ENCODE measurements around the gene IL17RC. TPM values are rescaled to one million over a fixed set of nuclear protein-coding genes. Genes with fewer than 3 reads are reported as not detected.

The IL17RC gene
- total RNA-seq, 1 donor from 2014 or later, result 17.1 TPM

- Mint-ChIP-seq H3K36me3 (ENCODE audit: insufficient read depth) (no peaks in the 10 kb centered on the region), H3K27ac (no peak overlapping the region), H3K9me3 (ENCODE audit: low read depth) (no peaks in the 10 kb centered on the region), H3K4me3 (ENCODE audit: low read depth) (no peak overlapping the region), H3K4me1 (ENCODE audit: low read depth) (peaks cover 2% of the 10 kb centered on the region), H3K27me3 (no peaks in the 10 kb centered on the region)
- DNase-seq (ENCODE audit: low spot score, unreplicated experiment), result no peak
- no peak for TF ChIP-seq CTCF (IDR thresholded peaks at IDR 0.05; ENCODE audit: unreplicated experiment)
These were observed 7.5 kb upstream of the IL17RC start for GRCh38 chr3:9909221-9910013.

- H3K4me1 Mint-ChIP-seq (ENCODE audit: low read depth), result peaks cover 10% of the 10 kb centered on the region
- no peak for DNase-seq (ENCODE audit: low spot score, unreplicated experiment)
- no peak overlapping the region for H3K27ac Mint-ChIP-seq
- H3K9me3 Mint-ChIP-seq (ENCODE audit: low read depth), result no peaks in the 10 kb centered on the region
- H3K27me3 Mint-ChIP-seq, result no peaks in the 10 kb centered on the region
- H3K36me3 Mint-ChIP-seq (ENCODE audit: insufficient read depth), result no peaks in the 10 kb centered on the region
- no peak for TF ChIP-seq CTCF (IDR thresholded peaks at IDR 0.05; ENCODE audit: unreplicated experiment)
- no peak overlapping the region for H3K4me3 Mint-ChIP-seq (ENCODE audit: low read depth)
These were observed 5.0 kb upstream of the IL17RC start for GRCh38 chr3:9911863-9912262.

GRCh38 chr3:9912294-9912935 is 4.5 kb upstream of the IL17RC start:
- no peak overlapping the region for H3K27ac Mint-ChIP-seq
- DNase-seq (ENCODE audit: low spot score, unreplicated experiment), result no peak
- TF ChIP-seq CTCF (IDR thresholded peaks at IDR 0.05; ENCODE audit: unreplicated experiment), result no peak
- H3K4me1 Mint-ChIP-seq (ENCODE audit: low read depth), result peaks cover 14% of the 10 kb centered on the region
- no peaks in the 10 kb centered on the region for H3K36me3 Mint-ChIP-seq (ENCODE audit: insufficient read depth)
- no peak overlapping the region for H3K4me3 Mint-ChIP-seq (ENCODE audit: low read depth)
- H3K9me3 Mint-ChIP-seq (ENCODE audit: low read depth), result no peaks in the 10 kb centered on the region
- H3K27me3 Mint-ChIP-seq, result no peaks in the 10 kb centered on the region

GRCh38 chr3:9913601-9914000 is 3.3 kb upstream of the IL17RC start:
- Mint-ChIP-seq H3K4me1 (ENCODE audit: low read depth) (peaks cover 16% of the 10 kb centered on the region), H3K4me3 (ENCODE audit: low read depth) (no peak overlapping the region), H3K36me3 (ENCODE audit: insufficient read depth) (no peaks in the 10 kb centered on the region), H3K27ac (no peak overlapping the region), H3K9me3 (ENCODE audit: low read depth) (no peaks in the 10 kb centered on the region), H3K27me3 (no peaks in the 10 kb centered on the region)
- TF ChIP-seq CTCF (IDR thresholded peaks at IDR 0.05; ENCODE audit: unreplicated experiment), result no peak
- DNase-seq (ENCODE audit: low spot score, unreplicated experiment), result no peak

GRCh38 chr3:9914011-9914410 is 2.9 kb upstream of the IL17RC start:
- no peaks in the 10 kb centered on the region for H3K36me3 Mint-ChIP-seq (ENCODE audit: insufficient read depth)

More at GRCh38 chr3:9914011-9914410, 2.9 kb upstream of the IL17RC start:
- no peaks in the 10 kb centered on the region for H3K27me3 Mint-ChIP-seq
- H3K4me1 Mint-ChIP-seq (ENCODE audit: low read depth), result peaks cover 16% of the 10 kb centered on the region
- H3K4me3 Mint-ChIP-seq (ENCODE audit: low read depth), result no peak overlapping the region
- DNase-seq (ENCODE audit: low spot score, unreplicated experiment), result no peak
- H3K27ac Mint-ChIP-seq, result no peak overlapping the region
- H3K9me3 Mint-ChIP-seq (ENCODE audit: low read depth), result no peaks in the 10 kb centered on the region
- no peak for TF ChIP-seq CTCF (IDR thresholded peaks at IDR 0.05; ENCODE audit: unreplicated experiment)

All from progenitor cell of endocrine pancreas (in vitro differentiated cells).